GM08714 (cell line): ENCODE data around the gene ATP6AP2.

ENCODE experiments used
- H3K4me3 ChIP-seq: fragments of 200-500 bp; sonication (Bioruptor generic); 2 replicates; pipeline ENCODE4 v1.5.1; 2014; ENCODE audit warnings: mild to moderate bottlenecking, low read length, inconsistent platforms
- ZNF274 ChIP-seq: IDR thresholded peaks from 2 replicates; pipeline ENCODE4 v1.6.1; 2012; ENCODE audit warnings: mild to moderate bottlenecking, low read depth, low read length

Gene ATP6AP2

GRCh38 chrX:40647307-40648197 lies 66.8 kb downstream of the ATP6AP2 start, which contains the start of gene CXorf38:
Gene CXorf38 (minus strand): TSS chrX:40647561. CDS start chrX:40647520, 41 bp downstream.
- no peak for TF ChIP-seq ZNF274
- H3K4me3 ChIP-seq: peak within 1 kb of the TSS; percentile 93

GRCh38 chrX:40651620-40652223 lies 71.0 kb downstream of the ATP6AP2 start:
- H3K4me3 ChIP-seq: no peak overlapping the region
- TF ChIP-seq ZNF274: no peak

GRCh38 chrX:40652664-40653063 lies 71.9 kb downstream of the ATP6AP2 start:
- no peak overlapping the region for H3K4me3 ChIP-seq
- no peak for TF ChIP-seq ZNF274

GRCh38 chrX:40653535-40653934 lies 72.8 kb downstream of the ATP6AP2 start:
- no peak for TF ChIP-seq ZNF274
- H3K4me3 ChIP-seq: no peak overlapping the region
